H1 (cell line): ENCODE data around the gene PTHLH. TPM values are rescaled to one million over a fixed set of nuclear protein-coding genes. Genes with fewer than 3 reads are reported as not detected.

Experiments
- NRF1 ChIP-seq: IDR thresholded peaks from 2 replicates; pipeline ENCODE4 v1.6.1; 2011; ENCODE audit warnings: mild to moderate bottlenecking, low read depth, low read length, improper control_type of control experiment
- YY1 ChIP-seq: IDR thresholded peaks from 2 replicates; pipeline ENCODE4 v1.6.1; 2011; ENCODE audit warnings: low read depth, mild to moderate bottlenecking, low read length
- polyA plus RNA-seq, 7 experiments: library from polyadenylated mRNA; depleted of rRNA in 3 of 7; stranded (reverse) in 5 of 7; unstranded in 2 of 7; fragments of >200 nt in 5 of 7; fragments of 200-250 nt in 2 of 7; gene quantifications; 1 replicate in 5 of 7; 2 replicates in 1 of 7; 4 replicates in 1 of 7; pipeline versions ENCODE4 v1.2.1 to v1.2.3, GENCODE V29; 2011 to 2013; ENCODE audit warnings: missing spikeins in 2 of 7, mixed read lengths in 2 of 7
- total RNA-seq: library from RNA; stranded (reverse); fragmentation: NEBNext Ultra II Directional; extraction: Animal tissue kit (Norgen Biotek cat#: 25700); gene quantifications from 2 replicates; pipeline ENCODE4 v1.2.1, GENCODE V29; 2021
- TF ChIP-seq, protein P1 (sequence below): IDR thresholded peaks from 2 replicates; pipeline ENCODE4 v1.6.1; 2011; ENCODE audit warnings: low read depth, mild to moderate bottlenecking, low read length; ENCODE audit not compliant: insufficient read depth

PTHLH gene
- total and polyA plus RNA-seq, 2 of the 8 experiments (the other 6 are each of a cell fraction or from before 2014, with no cell fraction given): 0.32 TPM; not detected in 1

DNA sequence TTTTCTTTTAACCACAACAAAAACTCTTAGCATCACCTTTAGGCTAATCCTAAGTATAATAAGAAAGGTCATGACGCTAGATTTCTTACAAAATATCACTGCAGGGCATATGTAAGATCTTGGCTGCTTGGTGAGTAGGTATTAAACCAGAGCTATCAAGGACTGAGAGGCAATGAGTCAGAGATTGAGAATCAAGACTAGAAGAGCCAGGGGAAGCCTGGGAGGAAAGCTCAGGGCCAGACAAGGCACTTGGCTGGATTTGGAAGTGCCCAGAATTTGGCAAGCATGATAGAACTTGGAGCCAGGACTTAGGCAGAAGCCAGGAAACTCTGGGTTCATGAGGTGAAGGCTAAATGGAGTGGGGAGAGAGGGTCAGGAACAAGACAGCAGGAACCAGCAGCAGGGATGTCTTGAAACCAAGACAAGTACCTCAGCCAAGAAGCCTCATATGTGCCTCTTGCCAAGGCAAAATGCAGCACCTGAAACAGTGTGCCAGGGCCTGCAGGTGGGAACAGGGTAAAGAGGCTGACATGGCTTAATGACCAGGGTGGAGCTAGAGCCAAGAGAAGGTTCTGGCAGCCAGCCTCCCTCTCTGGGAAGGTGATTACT is 49.9 kb downstream of the PTHLH start (continued):
- TF ChIP-seq, protein P1, sequence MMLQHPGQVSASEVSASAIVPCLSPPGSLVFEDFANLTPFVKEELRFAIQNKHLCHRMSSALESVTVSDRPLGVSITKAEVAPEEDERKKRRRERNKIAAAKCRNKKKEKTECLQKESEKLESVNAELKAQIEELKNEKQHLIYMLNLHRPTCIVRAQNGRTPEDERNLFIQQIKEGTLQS: no peak
- TF ChIP-seq NRF1 (no peak), YY1 (no peak)
